B cell (primary cell): ENCODE results near the gene NTPCR. TPM values are rescaled to one million over a fixed set of nuclear protein-coding genes. Genes with fewer than 3 reads are reported as not detected.

Experiments
- ATAC-seq: fragments of 200-7000 bp; cut with Tn5 transposase; one replicate; pipeline ENCODE4 v1.10.0; 2021; ENCODE audit warnings: low read depth, mild to moderate bottlenecking, moderate number of reproducible peaks, moderate library complexity
- CTCF ChIA-PET: fragments of 350-600 bp; sonication (Branson Sonifier 250); formaldehyde crosslinking; loops from one replicate; lab custom pipeline; 2021; ENCODE audit warnings: antibody characterized with exemption, inconsistent platforms; lab: Charles Lee
- POLR2A ChIA-PET: fragments of 350-600 bp; sonication (Branson Sonifier 250); formaldehyde crosslinking; loops from one replicate; lab custom pipeline; 2021; ENCODE audit warnings: antibody characterized with exemption; lab: Charles Lee
- DNase-seq: peaks from one replicate; pipeline ENCODE4 v3.0.0; 2013
- H2AFZ ChIP-seq: 2 replicates; pipeline ENCODE4 v1.6.1; 2012; ENCODE audit warnings: mild to moderate bottlenecking, low read depth, low read length; ENCODE audit not compliant: insufficient read depth, poor library complexity, severe bottlenecking
- H3K27ac ChIP-seq, 2 donors: 1 replicate in 1 of 2; 2 replicates in 1 of 2; pipeline ENCODE4 v1.5.1; 2012 to 2013; ENCODE audit warnings: low read length in 2 of 2, mild to moderate bottlenecking in 2 of 2, moderate library complexity in 1 of 2
- H3K27me3 ChIP-seq, 4 experiments: fragments of 200-600 bp in 1 of 4; sonication (generic) in 1 of 4; replicated peaks in 1 of 4; 1 replicate in 2 of 4; 2 replicates in 2 of 4; pipeline versions ENCODE4 v1.6.1 to v1.7.0; 2013 to 2016; ENCODE audit warnings: low read length in 3 of 4, mild to moderate bottlenecking in 2 of 4, mixed read lengths in 1 of 4, moderate library complexity in 1 of 4; ENCODE audit not compliant: insufficient read depth in 4 of 4, control insufficient read depth in 3 of 4; ENCODE audit errors: control extremely low read depth in 1 of 4
- H3K36me3 ChIP-seq, 2 experiments: replicated peaks in 1 of 2; 1 replicate in 1 of 2; 2 replicates in 1 of 2; pipeline versions ENCODE4 v1.6.1 to v1.7.1; 2013; ENCODE audit warnings: low read length in 1 of 2; ENCODE audit not compliant: insufficient read depth in 2 of 2, control insufficient read depth in 1 of 2; ENCODE audit errors: control extremely low read depth in 1 of 2, extremely low read depth in 1 of 2
- H3K4me1 ChIP-seq, 2 donors: fragments of 200-600 bp in 1 of 2; sonication (generic) in 1 of 2; 1 replicate in 1 of 2; 2 replicates in 1 of 2; pipeline versions ENCODE4 v1.5.1 to v1.6.1; 2013 to 2017; ENCODE audit warnings: low read length in 2 of 2; ENCODE audit not compliant: control insufficient read depth in 2 of 2, insufficient read depth in 2 of 2
- H3K4me2 ChIP-seq: replicated peaks from 2 replicates; pipeline ENCODE3; 2012; ENCODE audit warnings: mild to moderate bottlenecking, low read depth, low read length; ENCODE audit not compliant: poor library complexity, severe bottlenecking
- H3K4me3 ChIP-seq, 5 experiments: fragments of 200-600 bp in 1 of 5; sonication (generic) in 1 of 5; 1 replicate in 3 of 5; 2 replicates in 2 of 5; pipeline versions ENCODE4 v1.5.1 to v1.7.0; 2011 to 2016; ENCODE audit warnings: low read length in 4 of 5, mild to moderate bottlenecking in 4 of 5, low read depth in 2 of 5, control low read depth in 1 of 5, moderate library complexity in 1 of 5; ENCODE audit not compliant: insufficient read depth in 1 of 5; ENCODE audit errors: control extremely low read depth in 1 of 5, extremely low read depth in 1 of 5
- H3K79me2 ChIP-seq: fragments of 200-600 bp; sonication (generic); one replicate; pipeline ENCODE4 v1.6.0; 2016; ENCODE audit warnings: low read length; ENCODE audit not compliant: control insufficient read depth, insufficient read depth
- H3K9ac ChIP-seq: fragments of 200-600 bp; sonication (generic); 2 replicates; pipeline ENCODE4 v1.6.1; 2017; ENCODE audit warnings: mild to moderate bottlenecking, low read length, moderate library complexity
- H3K9me3 ChIP-seq, 3 donors: one replicate each; pipeline versions ENCODE4 v1.6.1 to v1.7.1; 2013; ENCODE audit warnings: low read length in 2 of 3; ENCODE audit not compliant: control insufficient read depth in 2 of 3, insufficient read depth in 1 of 3; ENCODE audit errors: control extremely low read depth in 1 of 3
- H4K20me1 ChIP-seq: 2 replicates; pipeline ENCODE4 v1.6.0; 2012; ENCODE audit warnings: mild to moderate bottlenecking, low read length; ENCODE audit not compliant: insufficient read depth, control insufficient read depth, poor library complexity, severe bottlenecking
- H3K27ac Mint-ChIP-seq: one replicate; pipeline ENCODE4 v1.8.0; 2021; ENCODE audit warnings: mixed read lengths
- H3K27me3 Mint-ChIP-seq: one replicate; pipeline ENCODE4 v1.8.0; 2021; ENCODE audit warnings: mixed read lengths
- H3K4me1 Mint-ChIP-seq: one replicate; pipeline ENCODE4 v1.8.0; 2021; ENCODE audit warnings: mixed read lengths
- H3K4me3 Mint-ChIP-seq: one replicate; pipeline ENCODE4 v1.8.0; 2021; ENCODE audit warnings: mixed read lengths
- H3K9me3 Mint-ChIP-seq: one replicate; pipeline ENCODE4 v1.8.0; 2022; ENCODE audit warnings: mixed read lengths; ENCODE audit not compliant: insufficient read depth
- CTCF ChIP-seq: fragments of 200-600 bp; IDR thresholded peaks from one replicate; pipeline ENCODE4 v1.8.0; 2022; ENCODE audit warnings: antibody characterized with exemption, mild to moderate bottlenecking
- EZH2 ChIP-seq: IDR thresholded peaks from 2 replicates; pipeline ENCODE4 v1.6.1; 2012; ENCODE audit warnings: borderline replicate concordance, low read depth, mild to moderate bottlenecking, moderate library complexity, low read length; ENCODE audit not compliant: insufficient read depth, poor library complexity, severe bottlenecking
- WGBS: methylation state at CpG from one replicate; pipeline ENCODE4 v1.1.5; 2013; ENCODE audit warnings: missing lambda C conversion rate; ENCODE audit not compliant: insufficient coverage; 5-methylcytosine and 5-hydroxymethylcytosine counted together
- intact Hi-C: fragments of 100-400 bp; cut with micrococcal nuclease; formaldehyde crosslinking; loops from one replicate; pipeline ENCODE4 v1.10.0; 2022
- polyA plus RNA-seq: library from polyadenylated mRNA; depleted of rRNA; stranded (reverse); fragments of >200 nt; gene quantifications from 2 replicates; pipeline ENCODE4 v1.2.3, GENCODE V29; 2012
- total RNA-seq, 2 donors: library from RNA; stranded (reverse); fragments of 120-200 nt in 1 of 2; gene quantifications; 1 replicate in 1 of 2; 2 replicates in 1 of 2; pipeline versions ENCODE4 v1.2.3 to v1.2.4, GENCODE V29; 2013 to 2022

NTPCR gene
- total and polyA plus RNA-seq, 2 donors (not counting 1 experiment from before 2014, with no cell fraction given), result 7.6 to 16.5 TPM

- H3K27me3 Mint-ChIP-seq, result no peaks in the 10 kb centered on the region
- Histone ChIP-seq H3K36me3 (no peaks in the 10 kb centered on the region), H3K4me1 (no peaks in the 10 kb centered on the region), H2AFZ (no peak overlapping the region), H3K9ac (no peak overlapping the region), H3K4me3 (no peak overlapping the region), H3K27me3 (no peaks in the 10 kb centered on the region), H3K79me2 (no peaks in the 10 kb centered on the region), H3K4me2 (no peak overlapping the region), H3K27ac (no peak overlapping the region), H3K9me3 (no peaks in the 10 kb centered on the region), H4K20me1 (no peaks in the 10 kb centered on the region)
- POLR2A ChIA-PET, result no interaction called here
- no peak overlapping the region for H3K27ac Mint-ChIP-seq
- intact Hi-C loops, result no loop called here
- DNase-seq (no peak), ATAC-seq (no peak)
- no peak overlapping the region for H3K4me3 Mint-ChIP-seq
- no peaks in the 10 kb centered on the region for H3K4me1 Mint-ChIP-seq
- WGBS, result 95% methylated on average over 12 of the region's 13 CpGs
- CTCF ChIA-PET, result no interaction called here
- TF ChIP-seq CTCF (no peak), EZH2 (no peak)
- H3K9me3 Mint-ChIP-seq, result peaks cover 1% of the 10 kb centered on the region
Measured at GRCh38 chr1:232987774-232988140, 37.3 kb downstream of the NTPCR start.

GRCh38 chr1:232988572-232989040, 38.2 kb downstream of the NTPCR start:
- intact Hi-C loops, result no loop called here
- no peaks in the 10 kb centered on the region for H3K27me3 ChIP-seq
- H2AFZ ChIP-seq, result no peak overlapping the region
- H3K9me3 ChIP-seq, result peaks cover 0 to 3% (median 3%) of the 10 kb centered on the region in 3 donors
- no peaks in the 10 kb centered on the region for H3K4me1 ChIP-seq
- CTCF ChIA-PET, result no interaction called here
- H3K4me2 ChIP-seq, result no peak overlapping the region
- no peaks in the 10 kb centered on the region for H4K20me1 ChIP-seq
- H3K27ac ChIP-seq, result no peak overlapping the region
- no peaks in the 10 kb centered on the region for H3K79me2 ChIP-seq
- H3K27ac Mint-ChIP-seq, result no peak overlapping the region
- DNase-seq (no peak), ATAC-seq (no peak)
- no peaks in the 10 kb centered on the region for H3K27me3 Mint-ChIP-seq
- H3K4me3 ChIP-seq, result no peak overlapping the region
- H3K4me1 Mint-ChIP-seq, result no peaks in the 10 kb centered on the region
- peaks cover 5% of the 10 kb centered on the region for H3K9me3 Mint-ChIP-seq
- WGBS, result 95% methylated on average over 8 of the region's 8 CpGs
- no peak overlapping the region for H3K4me3 Mint-ChIP-seq
- H3K9ac ChIP-seq, result no peak overlapping the region
- POLR2A ChIA-PET, result no interaction called here
- no peaks in the 10 kb centered on the region for H3K36me3 ChIP-seq
- TF ChIP-seq EZH2, result no peak
- no peak for TF ChIP-seq CTCF
